Fibroblast of skin of scalp (primary cell): ENCODE measurements around the gene ITLN1.
"Not testable (repeated sequence)": the region's sequence is repeated elsewhere in the genome, so short reads cannot be mapped to it uniquely, and the experiment has no call there.

ENCODE experiments used
- DNase-seq: peaks from one replicate; pipeline ENCODE4 v3.0.0-alpha.2; 2013

The ITLN1 gene

DNA sequence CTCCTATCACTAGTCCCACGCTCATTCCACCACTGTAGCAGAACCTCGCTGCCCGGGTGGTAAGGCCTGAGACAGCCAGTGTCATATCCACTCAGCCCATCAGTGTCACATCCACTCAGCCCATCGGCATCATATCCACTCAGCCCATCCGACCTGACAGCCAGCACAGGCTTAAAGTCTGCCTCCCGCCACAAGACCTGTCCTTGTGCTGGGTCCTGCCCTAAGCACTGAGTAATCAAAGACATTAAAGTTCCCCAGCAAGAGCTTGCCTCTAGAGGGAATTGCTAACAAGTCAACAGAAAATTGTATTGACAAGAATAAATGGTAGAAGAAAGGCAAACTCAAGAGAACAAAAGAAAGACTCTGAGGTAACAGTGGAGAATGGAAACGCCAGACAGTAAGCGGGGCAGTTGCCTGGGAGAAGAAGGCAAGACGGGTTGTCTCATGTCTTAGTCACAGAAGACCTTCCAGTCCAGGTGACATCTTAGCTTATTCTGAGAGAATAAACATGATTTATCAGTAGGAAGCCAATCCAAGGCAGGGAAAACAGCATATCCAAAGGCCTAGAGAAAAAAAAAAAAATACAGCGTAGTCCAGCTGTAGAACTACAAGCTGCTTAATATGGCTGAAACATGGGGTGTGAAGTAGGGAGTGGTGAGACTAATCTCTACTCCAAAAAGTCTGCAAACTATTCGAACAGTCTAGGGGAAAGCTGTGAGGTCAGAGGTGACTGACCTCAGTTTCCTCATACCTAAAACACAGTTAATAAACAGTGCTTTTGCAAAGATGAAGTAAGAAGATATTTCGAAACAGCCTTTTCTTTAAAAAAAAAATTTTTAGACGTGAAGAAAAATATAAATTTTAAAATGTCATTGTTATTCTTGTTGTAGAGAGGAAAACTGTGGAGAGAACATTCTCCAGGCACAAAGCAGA, 1.1 kb downstream of the ITLN1 start:
- DNase-seq, result no peak

DNA sequence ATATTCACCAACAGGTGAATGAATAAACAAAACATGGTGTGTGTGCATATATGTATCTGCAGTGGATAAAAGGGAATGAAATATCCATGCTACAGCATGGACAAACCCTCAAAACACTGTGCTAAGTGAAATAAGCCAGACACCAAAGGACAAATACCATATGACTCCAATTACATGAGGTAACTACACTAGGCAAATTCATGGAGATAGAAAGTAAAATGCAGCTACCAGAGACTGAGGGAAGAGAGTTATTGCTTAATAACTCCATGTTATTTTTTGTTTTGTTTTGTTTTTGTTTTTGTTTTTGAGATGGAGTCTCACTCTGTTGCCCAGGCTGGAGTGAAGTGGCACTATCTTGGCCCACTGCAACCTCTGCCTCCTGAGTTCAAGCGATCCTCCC, 2.4 kb downstream of the ITLN1 start:
- no peak for DNase-seq

DNA sequence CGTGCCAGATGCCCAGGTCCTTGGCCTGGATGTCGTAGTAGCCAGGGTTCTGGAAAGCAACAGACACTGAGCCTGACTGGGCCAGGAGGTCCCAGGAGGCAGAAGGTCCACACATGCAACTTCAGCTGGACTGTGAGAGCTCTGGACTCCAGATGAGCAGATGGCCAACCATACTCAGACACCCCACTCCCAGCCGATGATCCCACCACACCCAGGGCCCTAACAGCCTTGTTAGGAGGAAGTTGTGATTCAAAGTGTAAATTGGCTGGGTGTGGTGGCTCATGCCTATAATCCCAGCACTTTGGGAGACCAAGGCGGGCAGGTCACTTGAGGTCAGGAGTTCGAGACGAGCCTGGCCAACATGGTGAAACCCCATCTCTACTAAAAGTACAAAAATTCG, 3.7 kb downstream of the ITLN1 start:
- not testable (repeated sequence) for DNase-seq

DNA sequence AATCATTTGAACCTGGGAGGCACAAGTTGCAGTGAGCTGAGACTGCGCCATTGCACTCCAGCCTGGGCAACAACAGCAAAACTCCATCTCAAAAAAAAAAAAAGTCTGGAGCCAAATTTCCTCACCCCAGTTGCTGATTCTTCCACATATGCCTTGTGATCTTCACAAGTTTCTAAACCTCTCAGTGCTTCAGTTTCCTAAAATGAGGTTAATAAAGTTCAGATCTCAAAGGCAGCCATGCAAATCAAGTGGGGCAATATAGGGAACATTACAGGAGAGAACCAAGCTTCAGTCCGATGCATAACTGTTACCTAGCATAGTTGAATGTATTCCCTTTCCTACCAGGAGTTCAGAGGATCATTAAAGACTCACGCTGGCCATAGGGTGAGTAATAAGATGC, 4.8 kb downstream of the ITLN1 start:
- DNase-seq, result no peak

GRCh38 chr1:160879056-160879455, 5.9 kb downstream of the ITLN1 start:
- no peak for DNase-seq

DNA sequence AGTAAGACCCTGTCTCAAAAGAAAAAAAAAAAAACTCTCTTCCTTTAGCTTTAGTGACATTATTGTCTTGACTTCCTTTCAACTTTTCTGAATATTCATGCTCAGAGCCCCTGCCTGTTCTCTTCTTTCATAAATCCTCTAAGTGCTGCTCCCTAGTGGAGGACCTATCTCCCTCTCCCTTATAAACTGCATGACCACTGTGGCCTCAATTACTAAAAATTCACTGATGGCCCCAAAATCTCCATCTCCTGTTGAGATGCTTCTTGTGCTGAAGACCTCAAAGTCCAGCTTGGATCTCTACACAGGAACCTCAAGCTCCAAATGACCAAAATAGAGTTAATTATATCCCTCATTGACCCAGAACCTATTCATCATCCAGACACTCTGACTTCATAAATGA, 7.8 kb downstream of the ITLN1 start:
- no peak for DNase-seq

DNA sequence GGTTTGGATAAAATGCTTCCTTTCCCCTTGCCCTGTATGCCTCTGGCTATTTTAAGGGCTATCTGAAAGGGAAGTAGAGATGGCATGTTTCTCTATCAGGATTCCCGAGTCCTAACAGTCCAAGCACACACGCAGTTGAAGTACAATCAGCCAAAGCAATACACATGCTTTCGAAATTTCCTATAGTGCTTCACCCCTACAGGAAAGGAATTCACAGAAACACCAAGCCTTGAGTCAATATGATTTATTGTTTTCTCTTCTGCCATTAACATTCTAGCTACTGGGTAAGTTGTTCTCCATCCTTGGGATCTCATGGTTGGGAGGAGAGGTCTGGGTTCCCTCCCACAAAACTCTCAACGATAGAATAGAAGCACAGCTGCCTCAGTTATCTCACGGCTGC, 8.7 kb downstream of the ITLN1 start:
- no peak for DNase-seq

- not testable (repeated sequence) for DNase-seq
Observed at GRCh38 chr1:160875591-160875990, 9.4 kb downstream of the ITLN1 start.

DNA sequence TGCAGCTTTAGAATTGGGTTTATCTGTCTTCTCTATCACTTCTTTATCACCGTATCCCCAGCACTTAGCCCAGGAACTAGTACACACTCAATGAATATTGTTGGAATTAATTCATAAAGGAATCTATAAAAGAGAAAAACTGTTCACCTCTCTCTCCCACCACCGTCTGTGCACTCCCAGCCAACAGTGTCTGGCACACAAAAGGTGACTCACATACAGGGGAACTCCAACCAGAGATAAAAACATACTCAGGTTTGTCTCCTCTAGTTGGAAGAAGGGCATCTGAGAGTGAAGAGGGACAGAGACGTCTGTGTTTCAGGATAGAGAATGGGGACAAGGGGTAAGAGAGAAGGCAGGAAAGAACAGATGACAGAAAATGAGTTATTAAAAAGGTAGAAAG, 10.0 kb downstream of the ITLN1 start:
- DNase-seq, result no peak

- DNase-seq, result no peak
Observed at GRCh38 chr1:160868141-160868540, 16.8 kb downstream of the ITLN1 start.

GRCh38 chr1:160867651-160868050, 17.3 kb downstream of the ITLN1 start:
- not testable (repeated sequence) for DNase-seq

GRCh38 chr1:160866695-160867260, 18.2 kb downstream of the ITLN1 start:
- no peak for DNase-seq

GRCh38 chr1:160866001-160866694, 18.8 kb downstream of the ITLN1 start:
- DNase-seq, result no peak

- DNase-seq, result no peak
Observed at GRCh38 chr1:160865337-160865736, 19.6 kb downstream of the ITLN1 start.

DNA sequence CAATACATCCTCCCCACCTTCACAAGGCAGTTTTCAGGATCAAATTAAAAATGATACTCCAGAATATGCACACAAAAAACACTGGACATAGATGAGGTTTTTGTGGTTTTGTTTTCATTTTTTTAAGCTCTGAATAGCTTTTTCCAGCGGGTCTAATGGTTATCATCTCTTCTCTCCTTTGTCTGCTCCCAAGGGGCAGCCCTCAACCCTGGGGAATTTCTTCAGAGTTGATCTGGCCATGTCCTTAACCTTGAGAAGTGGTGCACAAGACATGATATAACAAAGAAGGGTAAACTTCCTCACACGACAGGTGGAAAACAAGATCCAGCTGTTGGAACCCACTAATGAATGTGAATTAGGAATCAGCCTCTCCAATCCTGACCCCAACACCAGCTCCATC, 20.8 kb downstream of the ITLN1 start:
- no peak for DNase-seq

DNA sequence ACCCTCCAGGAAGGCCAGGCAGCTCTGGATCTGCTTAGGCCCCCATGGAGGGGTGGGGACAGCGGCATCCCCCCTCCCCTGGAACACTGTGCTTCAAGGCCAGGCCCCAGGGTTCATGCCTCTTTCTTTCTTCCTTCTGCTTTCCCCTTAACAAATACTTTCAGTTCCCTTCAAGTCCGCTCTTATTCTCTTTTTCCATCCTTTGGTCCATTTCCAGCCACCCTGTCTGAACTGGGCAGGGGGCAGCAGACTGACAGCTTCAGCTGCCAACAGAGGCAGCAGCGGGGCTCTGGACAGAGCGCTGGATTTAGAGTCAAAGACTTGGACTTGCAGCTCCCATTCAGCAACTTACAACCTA, 21.2 kb downstream of the ITLN1 start:
- no peak for DNase-seq

DNA sequence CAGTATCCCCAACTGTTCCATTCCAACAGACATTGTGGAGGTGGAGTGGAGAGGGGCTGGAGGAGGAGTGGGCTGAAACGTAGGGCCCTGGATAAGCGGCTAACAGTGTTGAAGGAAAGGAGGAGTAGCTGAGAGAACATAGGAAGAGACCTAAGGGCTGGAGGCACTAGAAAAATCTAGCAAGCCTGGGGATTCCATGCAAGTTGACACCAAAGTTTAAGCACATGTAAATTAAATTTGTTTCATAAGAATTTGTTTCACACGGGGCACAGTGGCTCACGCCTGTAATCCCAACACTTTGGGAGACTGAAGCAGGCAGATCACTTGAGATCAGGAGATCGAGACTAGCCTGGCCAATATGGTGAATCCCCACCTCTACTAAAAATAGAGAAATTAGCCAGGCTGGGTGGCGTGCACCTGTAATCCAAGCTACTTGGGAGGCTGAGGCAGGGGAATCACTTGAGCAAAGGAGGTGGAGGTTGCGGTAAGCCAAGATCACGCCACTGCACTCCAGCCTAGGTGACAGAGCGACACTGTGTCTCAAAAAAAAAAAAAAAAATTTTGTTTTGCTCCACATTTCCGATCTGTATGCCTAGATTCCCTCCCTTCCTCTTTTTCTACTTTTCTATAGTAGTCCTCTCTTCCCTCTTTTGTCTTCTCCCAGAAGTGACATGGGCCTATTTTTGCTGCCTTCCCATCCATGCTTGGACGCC, 21.8 kb downstream of the ITLN1 start:
- DNase-seq, result no peak

- no peak for DNase-seq
Observed at GRCh38 chr1:160862203-160863060, 22.5 kb downstream of the ITLN1 start, which contains the start of gene CD244. TSS of gene CD244 (minus strand) at chr1:160862887. CDS start at chr1:160862677, 210 bp downstream.

DNA sequence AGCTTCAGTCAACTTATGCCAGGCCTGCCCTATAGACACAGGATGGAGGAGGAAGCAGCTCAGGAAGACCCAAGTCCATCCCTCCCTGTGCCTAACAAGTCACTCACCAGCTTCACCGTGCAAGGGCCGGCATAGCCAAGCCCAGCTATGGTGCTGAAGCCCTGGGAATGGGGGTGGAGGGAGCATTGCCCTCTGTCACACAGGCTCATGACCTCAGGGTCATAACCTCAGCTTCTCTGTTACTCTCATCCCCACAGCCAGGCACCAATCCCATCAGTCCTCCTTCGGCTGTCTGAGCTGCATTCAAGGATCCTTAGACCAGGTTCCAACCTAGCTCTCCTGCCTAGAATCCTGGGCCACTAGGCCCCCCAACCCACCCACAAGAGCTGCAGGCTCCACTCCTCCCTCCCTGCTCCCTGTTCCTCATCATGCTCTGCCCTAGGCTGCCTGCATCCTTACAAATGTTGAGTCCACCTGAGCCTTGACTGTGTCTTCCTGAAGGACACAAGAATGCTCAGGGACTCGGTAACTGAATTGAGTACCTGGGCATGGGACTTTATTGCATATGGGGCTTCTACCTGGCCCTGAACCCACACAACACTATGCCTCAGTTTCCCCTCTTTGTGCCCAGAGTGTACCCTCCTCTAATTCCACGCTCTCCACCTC, 24.0 kb downstream of the ITLN1 start:
- DNase-seq, result no peak

GRCh38 chr1:160859166-160859565, 25.8 kb downstream of the ITLN1 start:
- no peak for DNase-seq

DNA sequence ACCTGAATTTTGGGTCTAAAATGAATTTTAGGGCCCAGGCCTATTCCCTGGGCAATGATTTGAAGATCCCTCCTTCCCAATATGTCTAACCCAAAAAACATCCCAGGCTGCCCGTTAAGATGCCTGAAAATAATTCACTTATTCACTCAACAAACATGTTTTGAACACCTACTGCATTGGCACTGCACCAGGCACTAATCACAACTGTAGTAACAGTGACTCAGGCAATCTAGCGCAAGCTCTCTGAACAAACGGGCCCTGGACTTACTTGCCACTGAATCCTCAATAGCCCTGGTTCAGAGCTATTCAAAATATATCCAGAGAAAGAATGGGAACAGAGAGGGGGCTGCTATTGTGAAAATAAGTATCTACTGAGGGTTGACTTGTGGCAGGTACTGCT, 26.5 kb downstream of the ITLN1 start:
- DNase-seq, result no peak
